CD8-positive, alpha-beta memory T cell (primary cell): ENCODE data around the gene APC2. TPM values are rescaled to one million over a fixed set of nuclear protein-coding genes. Genes with fewer than 3 reads are reported as not detected.
A peak's percentile ranks its signal among the peaks of the same experiment; 100 is the strongest.

Experiments
- CTCF ChIA-PET: fragments of 350-600 bp; sonication (Branson Sonifier 250); formaldehyde crosslinking; loops from one replicate; lab custom pipeline; 2021; ENCODE audit warnings: antibody characterized with exemption; lab: Charles Lee
- POLR2A ChIA-PET: fragments of 350-600 bp; sonication (Branson Sonifier 250); formaldehyde crosslinking; loops from one replicate; lab custom pipeline; 2021; ENCODE audit warnings: antibody characterized with exemption; lab: Charles Lee
- DNase-seq, 5 donors: peaks; one replicate each; pipeline versions ENCODE4 v3.0.0 to v3.0.0-alpha.2; 2020 to 2022; ENCODE audit warnings: mixed read lengths in 1 of 5
- H3K27ac ChIP-seq: one replicate; pipeline ENCODE4 v1.7.0; 2013; ENCODE audit warnings: low read depth, mild to moderate bottlenecking, low read length, moderate library complexity
- H3K27me3 ChIP-seq: 2 replicates; pipeline ENCODE4 v1.7.0; 2013; ENCODE audit warnings: low read length, mild to moderate bottlenecking; ENCODE audit not compliant: insufficient read depth, poor library complexity, severe bottlenecking
- H3K36me3 ChIP-seq: 2 replicates; pipeline ENCODE4 v1.7.0; 2013; ENCODE audit warnings: mild to moderate bottlenecking, low read length, moderate library complexity; ENCODE audit not compliant: insufficient read depth
- H3K4me1 ChIP-seq: 2 replicates; pipeline ENCODE4 v1.7.0; 2013; ENCODE audit warnings: mild to moderate bottlenecking, low read length, moderate library complexity; ENCODE audit not compliant: insufficient read depth
- H3K4me3 ChIP-seq: 2 replicates; pipeline ENCODE4 v1.7.0; 2013; ENCODE audit warnings: mild to moderate bottlenecking, low read length
- H3K9me3 ChIP-seq: 2 replicates; pipeline ENCODE4 v1.7.0; 2013; ENCODE audit warnings: mild to moderate bottlenecking, low read length
- H3K27ac Mint-ChIP-seq, 8 donors: one replicate each; pipeline ENCODE4 v1.8.0; 2020 to 2021; ENCODE audit warnings: mixed read lengths in 8 of 8, mild to moderate bottlenecking in 6 of 8, inconsistent platforms in 3 of 8, moderate library complexity in 3 of 8
- H3K27me3 Mint-ChIP-seq, 2 donors: one replicate each; pipeline ENCODE4 v1.8.0; 2020 to 2021; ENCODE audit warnings: mixed read lengths in 2 of 2, mild to moderate bottlenecking in 1 of 2, moderate library complexity in 1 of 2
- H3K36me3 Mint-ChIP-seq, 3 donors: one replicate each; pipeline ENCODE4 v1.8.0; 2020 to 2021; ENCODE audit warnings: mixed read lengths in 3 of 3, inconsistent platforms in 1 of 3, mild to moderate bottlenecking in 1 of 3
- H3K4me1 Mint-ChIP-seq, 3 donors: one replicate each; pipeline ENCODE4 v1.8.0; 2020 to 2021; ENCODE audit warnings: mixed read lengths in 3 of 3, inconsistent platforms in 1 of 3, mild to moderate bottlenecking in 1 of 3
- H3K4me3 Mint-ChIP-seq, 7 donors: one replicate each; pipeline ENCODE4 v1.8.0; 2020 to 2021; ENCODE audit warnings: mixed read lengths in 7 of 7, mild to moderate bottlenecking in 6 of 7, moderate library complexity in 4 of 7, inconsistent platforms in 2 of 7
- H3K9me3 Mint-ChIP-seq, 5 donors: one replicate each; pipeline ENCODE4 v1.8.0; 2020 to 2022; ENCODE audit warnings: mixed read lengths in 5 of 5, mild to moderate bottlenecking in 3 of 5, moderate library complexity in 2 of 5, inconsistent platforms in 1 of 5
- polyA plus RNA-seq: library from polyadenylated mRNA; unstranded; fragments of 300-500 nt; fragmentation: Illumina TruSeq; gene quantifications from one replicate; pipeline ENCODE4 v1.2.3, GENCODE V29; 2021
- total RNA-seq, 2 experiments: library from RNA; stranded (reverse); gene quantifications; one replicate each; pipeline ENCODE4 v1.2.3, GENCODE V29; 2021

The APC2 gene
- total and polyA plus RNA-seq, 3 experiments from 2014 or later = 0.09 to 0.11 TPM; not detected in 1

DNA sequence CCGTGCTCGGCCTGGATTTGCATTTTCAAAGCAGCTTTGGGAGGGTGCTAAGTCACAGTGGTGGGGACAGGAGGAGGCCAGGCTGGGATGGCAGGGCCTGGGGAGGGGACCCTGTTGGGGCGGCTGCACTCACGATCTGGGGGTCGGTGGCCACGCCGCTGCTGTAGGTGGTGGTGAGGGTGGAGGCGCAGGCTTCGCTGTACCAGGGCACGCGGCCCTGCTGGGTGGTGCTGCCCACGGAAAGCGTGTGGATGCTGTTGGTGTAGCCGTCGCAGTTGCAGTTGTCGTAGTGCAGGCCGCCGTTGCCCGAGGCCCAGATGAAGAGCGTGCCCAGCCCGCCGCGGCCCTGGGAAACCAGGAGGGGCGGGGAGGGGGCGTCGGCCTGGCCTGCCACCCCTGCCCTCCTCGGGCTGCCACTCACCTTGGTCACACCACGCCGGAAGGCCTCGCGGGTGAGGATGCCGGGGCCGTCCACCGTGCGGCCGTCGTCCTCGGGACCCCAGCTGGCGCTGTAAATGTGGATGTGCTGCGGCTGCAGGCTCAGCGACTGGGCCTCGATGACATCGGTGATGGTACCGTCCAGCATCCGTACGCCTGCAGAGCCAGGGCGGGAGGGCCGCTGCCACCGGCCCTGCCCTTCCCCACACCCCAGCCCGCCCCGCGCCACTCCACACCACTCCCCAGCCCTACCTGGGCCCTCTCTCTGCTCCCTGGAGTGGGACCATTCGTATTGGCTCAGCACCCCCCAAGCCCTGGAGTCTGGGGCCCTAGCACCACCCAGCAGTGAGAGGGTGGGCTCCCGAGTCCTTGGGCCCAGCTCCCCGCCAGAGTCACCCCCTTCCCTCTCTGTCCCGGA, 37.0 kb downstream of the APC2 start:
- Mint-ChIP-seq H3K4me3 (peak overlapping the region in 1 of 7 donors; percentile 54), H3K4me1 (peaks cover 7 to 17% (median 14%) of the 10 kb centered on the region in 3 donors), H3K9me3 (no peaks in the 10 kb centered on the region), H3K27me3 (peaks cover 0 to 3% of the 10 kb centered on the region in 2 donors), H3K36me3 (peaks cover 0 to 3% (median 0%) of the 10 kb centered on the region in 3 donors), H3K27ac (no peak overlapping the region)
- POLR2A ChIA-PET = no interaction called here
- no peak for DNase-seq
- Histone ChIP-seq H3K9me3 (no peaks in the 10 kb centered on the region), H3K4me1 (peaks cover 10% of the 10 kb centered on the region), H3K27me3 (no peaks in the 10 kb centered on the region), H3K4me3 (no peak overlapping the region), H3K36me3 (no peaks in the 10 kb centered on the region), H3K27ac (no peak overlapping the region)
- CTCF ChIA-PET = no interaction called here

DNA sequence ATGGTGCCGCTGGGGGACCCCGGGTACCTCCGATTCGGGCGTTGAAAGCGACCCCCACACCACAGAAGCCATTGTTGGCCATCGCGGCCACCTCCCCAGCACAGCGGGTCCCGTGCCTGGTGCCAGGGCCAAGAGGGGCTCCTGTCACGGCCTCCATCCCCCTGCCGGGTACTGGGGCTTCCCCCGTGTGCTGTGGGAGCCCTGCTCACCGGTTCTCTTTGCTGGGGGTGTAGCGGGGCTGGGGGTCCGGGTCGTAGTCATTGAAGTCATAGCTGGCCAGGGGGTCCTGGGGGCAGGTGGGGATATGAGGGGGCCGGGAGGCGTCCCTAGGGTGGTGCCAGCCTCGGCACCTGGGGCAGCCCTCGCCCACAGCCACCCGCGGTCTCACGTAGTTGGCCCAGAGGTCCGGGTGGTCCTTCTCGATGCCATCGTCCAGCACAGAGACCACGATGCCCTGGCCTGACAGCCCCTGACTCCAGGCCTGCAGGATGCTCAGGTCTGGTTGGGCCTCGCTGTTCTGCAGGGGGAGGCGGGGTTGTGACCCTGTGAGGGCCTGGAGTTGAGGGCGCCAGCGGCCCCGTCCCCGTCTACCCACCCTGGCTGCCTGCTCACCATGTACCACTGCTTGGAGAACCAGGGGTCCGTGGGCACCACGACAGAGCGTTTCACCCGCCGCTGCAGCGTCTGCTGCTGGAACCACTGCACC, 37.8 kb downstream of the APC2 start:
- DNase-seq = no peak
- no peaks in the 10 kb centered on the region for H3K27me3 ChIP-seq
- Mint-ChIP-seq H3K36me3 (peaks cover 0 to 3% (median 0%) of the 10 kb centered on the region in 3 donors), H3K27ac (no peak overlapping the region), H3K4me3 (no peak overlapping the region), H3K4me1 (peaks cover 7 to 18% (median 14%) of the 10 kb centered on the region in 3 donors), H3K27me3 (peaks cover 0 to 4% of the 10 kb centered on the region in 2 donors), H3K9me3 (no peaks in the 10 kb centered on the region)
- no peaks in the 10 kb centered on the region for H3K9me3 ChIP-seq
- H3K36me3 ChIP-seq = no peaks in the 10 kb centered on the region
- ChIA-PET CTCF (no interaction called here), POLR2A (no interaction called here)
- no peak overlapping the region for H3K27ac ChIP-seq
- H3K4me3 ChIP-seq = no peak overlapping the region
- H3K4me1 ChIP-seq = peaks cover 10% of the 10 kb centered on the region

DNA sequence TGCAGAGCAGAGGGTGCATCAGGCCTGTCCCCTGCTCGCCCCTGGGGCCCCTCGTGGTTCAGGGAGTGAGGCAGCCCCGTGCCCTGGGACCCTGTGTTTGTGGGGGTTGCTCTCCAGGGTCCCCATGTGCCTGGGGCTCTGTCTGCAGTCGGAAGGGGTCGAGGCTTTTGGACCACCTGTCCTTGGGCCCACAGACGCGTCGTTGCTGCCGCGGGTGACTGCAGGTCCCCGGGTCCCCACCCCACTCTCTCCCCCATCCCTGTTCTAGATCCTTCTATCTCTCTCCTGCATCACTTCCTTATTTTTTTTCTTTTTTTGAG, 38.3 kb downstream of the APC2 start:
- H3K4me1 Mint-ChIP-seq = peaks cover 7 to 18% (median 14%) of the 10 kb centered on the region in 3 donors
- H3K27me3 Mint-ChIP-seq = peaks cover 0 to 4% of the 10 kb centered on the region in 2 donors
- Histone ChIP-seq H3K4me3 (no peak overlapping the region), H3K27ac (no peak overlapping the region), H3K9me3 (no peaks in the 10 kb centered on the region), H3K4me1 (peaks cover 10% of the 10 kb centered on the region), H3K36me3 (no peaks in the 10 kb centered on the region), H3K27me3 (no peaks in the 10 kb centered on the region)
- H3K4me3 Mint-ChIP-seq = peak overlapping the region in 2 of 7 donors; percentile 10 to 66
- H3K9me3 Mint-ChIP-seq = no peaks in the 10 kb centered on the region
- peak overlapping the region in 1 of 8 donors; percentile 91 for H3K27ac Mint-ChIP-seq
- ChIA-PET CTCF (no interaction called here), POLR2A (no interaction called here)
- no peak for DNase-seq
- peaks cover 0 to 3% (median 0%) of the 10 kb centered on the region in 3 donors for H3K36me3 Mint-ChIP-seq

DNA sequence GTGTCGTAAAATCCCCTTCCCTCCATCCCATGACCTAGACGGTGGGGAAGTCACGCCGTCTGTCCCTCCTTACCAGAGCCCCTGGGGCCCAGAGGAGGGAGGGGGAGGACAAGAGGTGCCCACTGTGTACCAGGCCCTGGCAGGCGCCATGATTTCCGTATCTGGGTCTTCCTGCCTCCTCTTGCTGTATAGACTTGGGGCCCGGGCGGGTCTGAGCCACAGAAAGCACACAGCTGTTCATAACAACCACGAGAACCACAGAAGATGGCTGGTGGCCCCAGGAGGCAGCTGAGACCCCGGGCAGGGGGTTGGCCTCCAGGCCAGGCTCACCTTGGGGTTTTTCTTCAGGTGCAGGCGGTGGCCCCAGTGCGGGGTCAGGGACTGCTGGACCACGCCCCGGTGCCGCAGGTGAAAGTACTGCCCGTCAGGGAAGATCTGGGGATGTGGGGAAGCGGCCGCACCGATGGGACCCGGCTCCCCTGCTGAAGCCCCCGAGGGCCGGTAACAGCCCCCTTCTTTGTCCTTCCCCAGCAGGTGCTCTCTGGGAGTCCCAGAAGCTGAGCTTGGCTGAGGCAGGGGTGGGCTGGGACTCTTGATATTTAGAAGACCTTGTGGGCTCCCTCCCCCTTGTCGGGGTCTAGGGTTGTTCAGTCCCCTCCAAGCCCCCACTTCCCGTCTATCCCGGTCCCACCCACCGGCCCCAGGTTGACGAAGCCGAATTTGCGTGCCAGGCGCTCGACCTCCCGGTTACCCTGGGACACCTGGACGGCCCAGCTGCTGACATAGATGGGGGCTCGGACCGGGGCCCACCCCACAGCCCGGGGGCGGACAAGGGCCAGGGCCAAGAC, 39.8 kb downstream of the APC2 start:
- Mint-ChIP-seq H3K4me1 (peaks cover 7 to 18% (median 14%) of the 10 kb centered on the region in 3 donors), H3K27me3 (peaks cover 0 to 6% of the 10 kb centered on the region in 2 donors), H3K27ac (peak overlapping the region in 1 of 8 donors; percentile 46), H3K36me3 (peaks cover 0 to 3% (median 0%) of the 10 kb centered on the region in 3 donors), H3K4me3 (peak overlapping the region; percentile 50 to 96 (median 74)), H3K9me3 (no peaks in the 10 kb centered on the region)
- Histone ChIP-seq H3K4me3 (peak overlapping the region; percentile 92), H3K27ac (peak overlapping the region; percentile 69), H3K36me3 (no peaks in the 10 kb centered on the region), H3K27me3 (no peaks in the 10 kb centered on the region), H3K4me1 (peaks cover 10% of the 10 kb centered on the region), H3K9me3 (no peaks in the 10 kb centered on the region)
- ChIA-PET CTCF (interaction anchor here (1.7 to 1.8 kb wide), 2 partner anchors 32 to 45 kb away, joined by 5 read pairs; no protein-coding TSS in a partner anchor), POLR2A (interaction anchor here (0.6 to 0.7 kb wide), 2 partner anchors 104 to 245 kb away, joined by 3 read pairs; no protein-coding TSS in a partner anchor)
- no peak for DNase-seq

DNA sequence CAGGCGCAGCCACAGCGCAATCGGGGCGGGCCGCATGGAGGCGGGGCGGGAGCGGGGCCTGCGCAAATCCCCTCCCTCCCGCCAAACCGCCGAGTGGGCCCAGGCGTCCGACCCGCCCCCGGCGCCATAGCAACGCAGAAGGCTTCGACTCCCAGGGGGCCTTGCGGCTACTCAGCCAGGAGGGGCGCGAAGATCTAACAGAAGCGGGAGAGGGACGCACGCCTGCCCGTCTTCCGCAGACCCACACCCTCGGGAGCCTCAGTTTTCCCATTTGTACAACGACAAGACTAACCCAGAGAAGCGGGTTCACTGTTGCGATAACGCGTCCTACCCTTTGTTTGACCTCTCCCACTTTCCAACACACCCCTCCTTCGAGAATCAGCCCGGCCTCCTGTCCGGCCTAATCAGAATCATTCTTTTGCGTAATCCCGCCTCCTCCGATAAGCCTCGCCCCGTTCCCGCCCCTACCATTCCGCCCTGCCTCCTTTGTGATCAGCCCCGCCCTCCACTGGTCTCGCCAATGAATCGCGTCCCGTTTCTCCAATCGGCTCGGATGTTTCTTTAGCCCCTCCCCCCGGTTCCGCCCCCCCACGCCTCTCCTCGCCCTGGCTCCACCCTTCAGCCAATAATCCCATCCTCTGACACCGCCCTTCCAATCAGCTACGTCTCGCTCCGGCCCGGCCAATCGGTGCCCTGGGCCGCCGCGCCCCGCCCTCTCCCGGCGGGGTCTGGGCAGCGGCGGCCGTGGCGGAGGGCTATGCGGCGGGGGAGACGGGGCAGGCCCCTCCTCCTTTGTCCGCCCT, 40.6 kb downstream of the APC2 start, which contains the start of gene PCSK4:
TSS of gene PCSK4 (minus strand) at position 40 of the 803 bp plus-strand sequence. CDS start at position 36, 4 bp downstream.
- Histone ChIP-seq H3K9me3 (no peaks in the 10 kb centered on the region), H3K27ac (peak within 1 kb of the TSS; percentile 69), H3K27me3 (no peaks in the 10 kb centered on the region), H3K4me3 (peak within 1 kb of the TSS; percentile 92), H3K36me3 (no peaks in the 10 kb centered on the region), H3K4me1 (peaks cover 10% of the 10 kb centered on the region)
- H3K27me3 Mint-ChIP-seq = peaks cover 0 to 6% of the 10 kb centered on the region in 2 donors
- no peaks in the 10 kb centered on the region for H3K9me3 Mint-ChIP-seq
- H3K36me3 Mint-ChIP-seq = peaks cover 0 to 3% (median 0%) of the 10 kb centered on the region in 3 donors
- ChIA-PET POLR2A (interaction anchor here (0.6 to 1.3 kb wide), 8 partner anchors 11 to 352 kb away, joined by 3 to 5 read pairs (median 4); partner anchors contain the start of gene C19orf25), CTCF (interaction anchor here (0.7 to 1.8 kb wide), 4 partner anchors 14 to 839 kb away, joined by 3 to 5 read pairs (median 4); no protein-coding TSS in a partner anchor)
- peak within 1 kb of the TSS; percentile 70 to 92 (median 90) for H3K27ac Mint-ChIP-seq
- peak; percentile 93 to 98 (median 97) for DNase-seq
- H3K4me1 Mint-ChIP-seq = peaks cover 7 to 18% (median 14%) of the 10 kb centered on the region in 3 donors
- H3K4me3 Mint-ChIP-seq = peak within 1 kb of the TSS; percentile 84 to 96 (median 87)

DNA sequence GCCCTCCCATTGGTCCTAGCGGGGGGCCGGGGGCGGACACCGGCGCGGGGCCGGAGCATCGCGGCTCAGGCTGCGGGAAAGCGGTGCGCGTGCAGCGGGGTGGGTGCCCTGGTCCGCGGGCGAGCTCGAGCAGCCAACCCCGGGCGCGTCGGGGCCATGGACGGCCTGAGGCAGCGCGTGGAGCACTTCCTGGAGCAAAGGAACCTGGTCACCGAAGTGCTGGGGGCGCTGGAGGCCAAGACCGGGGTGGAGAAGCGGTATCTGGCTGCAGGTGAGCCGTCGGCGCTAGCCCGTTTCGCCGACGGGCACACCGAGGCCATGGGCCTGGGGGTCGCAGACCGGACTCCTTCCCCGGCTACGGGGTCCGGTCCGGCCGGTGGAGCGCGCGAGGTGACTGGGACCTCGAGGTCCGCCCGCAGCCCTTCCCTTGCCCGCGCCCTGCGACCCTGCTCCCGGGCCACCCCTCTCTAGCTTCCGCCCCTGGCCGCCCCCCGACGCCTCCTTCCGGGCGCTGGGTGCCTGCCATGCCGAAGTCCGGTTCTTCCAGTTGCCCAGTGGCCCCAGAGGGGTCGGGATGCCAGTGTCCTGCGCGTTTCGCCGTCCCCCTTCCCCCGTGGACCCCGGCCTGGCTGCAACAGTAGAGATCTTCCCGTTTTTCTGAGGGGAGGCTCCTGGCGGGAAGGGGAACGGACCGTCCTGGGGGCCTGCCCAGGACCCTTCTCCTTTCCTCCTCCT, 41.4 kb downstream of the APC2 start, which contains the start of gene REEP6:
TSS of gene REEP6 (plus strand) at position 68 of the 735 bp plus-strand sequence. CDS start at position 157, 89 bp downstream.
- no peaks in the 10 kb centered on the region for H3K27me3 ChIP-seq
- no peaks in the 10 kb centered on the region for H3K9me3 ChIP-seq
- Mint-ChIP-seq H3K27ac (peak within 1 kb of the TSS; percentile 74 to 92 (median 90)), H3K27me3 (peaks cover 0 to 6% of the 10 kb centered on the region in 2 donors), H3K4me1 (peaks cover 7 to 18% (median 14%) of the 10 kb centered on the region in 3 donors), H3K36me3 (peaks cover 0 to 3% (median 0%) of the 10 kb centered on the region in 3 donors), H3K9me3 (no peaks in the 10 kb centered on the region), H3K4me3 (peak within 1 kb of the TSS; percentile 85 to 96 (median 87))
- peaks cover 10% of the 10 kb centered on the region for H3K4me1 ChIP-seq
- H3K4me3 ChIP-seq = peak within 1 kb of the TSS; percentile 92
- ChIA-PET CTCF (interaction anchor here (0.7 to 1.8 kb wide), 4 partner anchors 13 to 838 kb away, joined by 3 to 5 read pairs (median 4); no protein-coding TSS in a partner anchor), POLR2A (interaction anchor here (0.6 to 1.3 kb wide), 7 partner anchors 12 to 352 kb away, joined by 3 to 5 read pairs (median 4); partner anchors contain the start of gene C19orf25)
- H3K36me3 ChIP-seq = no peaks in the 10 kb centered on the region
- H3K27ac ChIP-seq = peak within 1 kb of the TSS; percentile 69
- DNase-seq = no peak
